Measurements from ENCODE around the gene UBB.

UBB gene

GRCh38 chr17:16380640-16381495 is at the start of gene UBB:
Gene UBB, plus strand, starts transcription at chr17:16381091. Its CDS starts 817 bp downstream, at chr17:16381908.
- DNase-seq (ENCODE audit: low read depth in 3 of 3) = peak; percentile 84 to 93 (median 86)

GRCh38 chr17:16338391-16338790 is 42.5 kb upstream of the UBB start:
- no peak for DNase-seq (ENCODE audit: low read depth in 3 of 3)

GRCh38 chr17:16339402-16339801 is 41.5 kb upstream of the UBB start:
- no peak for DNase-seq (ENCODE audit: low read depth in 3 of 3)

- DNase-seq (ENCODE audit: low read depth in 3 of 3) = no peak
Measured at GRCh38 chr17:16339959-16340358, 40.9 kb upstream of the UBB start.

GRCh38 chr17:16342979-16343378 is 37.9 kb upstream of the UBB start:
- no peak for DNase-seq (ENCODE audit: low read depth in 3 of 3)

GRCh38 chr17:16343569-16343968 is 37.3 kb upstream of the UBB start:
- no peak for DNase-seq (ENCODE audit: low read depth in 3 of 3)

GRCh38 chr17:16345565-16345964 is 35.3 kb upstream of the UBB start:
- no peak for DNase-seq (ENCODE audit: low read depth in 3 of 3)

- DNase-seq (ENCODE audit: low read depth in 3 of 3) = no peak
Measured at GRCh38 chr17:16346721-16347271, 34.1 kb upstream of the UBB start.

- no peak for DNase-seq (ENCODE audit: low read depth in 3 of 3)
Measured at GRCh38 chr17:16348586-16348985, 32.3 kb upstream of the UBB start.

- peak in 1 of 3 experiments; percentile 4 for DNase-seq (ENCODE audit: low read depth in 3 of 3)
Measured at GRCh38 chr17:16349431-16349830, 31.5 kb upstream of the UBB start.

GRCh38 chr17:16351831-16352230 is 29.1 kb upstream of the UBB start:
- no peak for DNase-seq (ENCODE audit: low read depth in 3 of 3)

- DNase-seq (ENCODE audit: low read depth in 3 of 3) = peak in 2 of 3 experiments; percentile 14 to 37
Measured at GRCh38 chr17:16352303-16352666, 28.6 kb upstream of the UBB start.

GRCh38 chr17:16352667-16353316 is 28.1 kb upstream of the UBB start:
- peak in 2 of 3 experiments; percentile 20 to 35 for DNase-seq (ENCODE audit: low read depth in 3 of 3)

- DNase-seq (ENCODE audit: low read depth in 3 of 3) = peak; percentile 30 to 61 (median 47)
Measured at GRCh38 chr17:16353317-16354174, 27.3 kb upstream of the UBB start, which contains the start of gene CENPV. Gene CENPV, minus strand, starts transcription at chr17:16353469. Its CDS starts 33 bp downstream, at chr17:16353436.

GRCh38 chr17:16354585-16354984 is 26.3 kb upstream of the UBB start:
- DNase-seq (ENCODE audit: low read depth in 3 of 3) = no peak

- no peak for DNase-seq (ENCODE audit: low read depth in 3 of 3)
Measured at GRCh38 chr17:16358394-16358793, 22.5 kb upstream of the UBB start.

GRCh38 chr17:16361874-16362273 is 19.0 kb upstream of the UBB start:
- no peak for DNase-seq (ENCODE audit: low read depth in 3 of 3)

- DNase-seq (ENCODE audit: low read depth in 3 of 3) = peak; percentile 42 to 73 (median 66)
Measured at GRCh38 chr17:16363749-16364536, 16.9 kb upstream of the UBB start.

GRCh38 chr17:16364625-16365024 is 16.3 kb upstream of the UBB start:
- DNase-seq (ENCODE audit: low read depth in 3 of 3) = no peak

- no peak for DNase-seq (ENCODE audit: low read depth in 3 of 3)
Measured at GRCh38 chr17:16371742-16372141, 9.1 kb upstream of the UBB start.

All from stimulated activated CD4-positive, alpha-beta T cell treated with anti-CD3 and anti-CD28 coated beads, TNF-alpha, amount 100 ng/mL, for 24 hours (primary cell).